Measurements from ENCODE around the gene OPCML. TPM values are rescaled to one million over a fixed set of nuclear protein-coding genes. Genes with fewer than 3 reads are reported as not detected.

OPCML gene
- total RNA-seq, 1 experiment from 2014 or later = 0.13 TPM

DNA sequence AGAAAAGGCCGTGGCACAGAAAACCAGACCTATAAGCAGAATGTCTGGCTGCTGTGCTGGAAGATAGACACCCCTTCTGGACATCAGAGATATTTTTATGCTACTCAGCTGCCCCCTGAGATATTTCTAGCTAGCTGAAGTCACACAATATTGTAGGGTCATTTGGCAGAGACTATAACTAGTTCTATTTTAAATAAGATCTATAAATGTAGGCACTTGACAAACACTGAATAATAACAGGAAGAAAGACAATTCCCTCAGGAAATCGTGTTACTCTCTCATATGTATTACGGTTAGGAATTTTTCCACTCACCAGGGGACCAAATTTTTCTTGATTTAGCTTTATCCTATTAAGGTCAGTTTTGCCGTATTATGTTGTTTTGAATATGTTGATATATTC lies 845.4 kb downstream of the OPCML start:
- H3K27me3 ChIP-seq (replicated peaks; ENCODE audit: insufficient read depth, low read depth, low read length, poor library complexity) = peaks cover 58% of the 10 kb centered on the region
- no peak for TF ChIP-seq EZH2 (IDR thresholded peaks at IDR 0.05; ENCODE audit: borderline replicate concordance, low read depth, low read length, poor library complexity, severe bottlenecking)
- TF ChIP-seq CTCF (conservative IDR thresholded peaks at IDR 0.05; ENCODE audit: low read depth, low read length) = no peak
- CTCF ChIA-PET = no interaction called here

DNA sequence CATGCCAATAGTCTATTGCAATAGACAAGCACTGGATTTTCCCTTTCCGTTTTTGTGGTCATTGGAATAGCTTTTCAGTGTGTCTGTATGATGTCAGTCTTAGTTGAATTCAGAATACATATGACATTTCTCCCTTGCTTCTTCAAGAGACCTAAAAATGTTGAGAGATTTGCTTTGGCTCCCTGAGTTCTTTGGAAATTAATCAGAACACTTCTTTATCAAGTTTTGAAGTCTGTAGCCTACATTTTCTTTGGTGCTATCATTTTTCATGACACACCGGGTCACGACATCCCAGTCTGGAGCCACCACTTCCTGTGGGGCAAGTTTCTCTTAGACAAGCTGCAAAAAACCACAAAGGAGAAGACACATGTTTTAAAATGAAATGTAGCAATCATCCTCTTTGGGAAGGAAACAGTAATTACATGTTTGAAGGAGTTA lies 847.1 kb downstream of the OPCML start:
- TF ChIP-seq CTCF (conservative IDR thresholded peaks at IDR 0.05; ENCODE audit: low read depth, low read length) = no peak
- TF ChIP-seq EZH2 (IDR thresholded peaks at IDR 0.05; ENCODE audit: borderline replicate concordance, low read depth, low read length, poor library complexity, severe bottlenecking) = no peak
- Histone ChIP-seq H3K36me3 (ENCODE audit: insufficient read depth, low read length, poor library complexity, severe bottlenecking) (no peaks in the 10 kb centered on the region), H3K4me1 (ENCODE audit: insufficient read depth, low read length, poor library complexity, severe bottlenecking) (peaks cover 16% of the 10 kb centered on the region), H3K27ac (ENCODE audit: low read depth, low read length, poor library complexity, severe bottlenecking) (no peak overlapping the region), H3K9me3 (ENCODE audit: low read depth, low read length, poor library complexity, severe bottlenecking) (no peaks in the 10 kb centered on the region), H3K27me3 (replicated peaks; ENCODE audit: insufficient read depth, low read depth, low read length, poor library complexity) (peaks cover 58% of the 10 kb centered on the region), H3K4me3 (ENCODE audit: low read depth, low read length, poor library complexity, severe bottlenecking) (no peak overlapping the region)
- intact Hi-C loops (cut with micrococcal nuclease; ENCODE audit: unreplicated experiment) = no loop called here
- peak; percentile 91 for DNase-seq (ENCODE audit: low spot score)
- CTCF ChIA-PET = no interaction called here
- no TSS peak for BruUV-seq (replicated peaks)
- POLR2A ChIA-PET (ENCODE audit: low non-redundant PET) = no interaction called here

More for the DNA sequence above, 845.4 kb downstream of the OPCML start:
- Histone ChIP-seq H3K27ac (ENCODE audit: low read depth, low read length, poor library complexity, severe bottlenecking) (no peak overlapping the region), H3K36me3 (ENCODE audit: insufficient read depth, low read length, poor library complexity, severe bottlenecking) (no peaks in the 10 kb centered on the region), H3K4me1 (ENCODE audit: insufficient read depth, low read length, poor library complexity, severe bottlenecking) (peaks cover 16% of the 10 kb centered on the region), H3K4me3 (ENCODE audit: low read depth, low read length, poor library complexity, severe bottlenecking) (no peak overlapping the region), H3K9me3 (ENCODE audit: low read depth, low read length, poor library complexity, severe bottlenecking) (peaks cover 5% of the 10 kb centered on the region)
- intact Hi-C loops (cut with micrococcal nuclease; ENCODE audit: unreplicated experiment) = no loop called here
- POLR2A ChIA-PET (ENCODE audit: low non-redundant PET) = no interaction called here
- DNase-seq (ENCODE audit: low spot score) = peak; percentile 77
- no TSS peak for BruUV-seq (replicated peaks)

- no peaks in the 10 kb centered on the region for H3K36me3 ChIP-seq (ENCODE audit: insufficient read depth, low read length, poor library complexity, severe bottlenecking)
- ChIA-PET POLR2A (ENCODE audit: low non-redundant PET) (no interaction called here), CTCF (no interaction called here)
- intact Hi-C loops (cut with micrococcal nuclease; ENCODE audit: unreplicated experiment) = no loop called here
- BruUV-seq (replicated peaks) = no TSS peak
- H3K27ac ChIP-seq (ENCODE audit: low read depth, low read length, poor library complexity, severe bottlenecking) = no peak overlapping the region
- H3K9me3 ChIP-seq (ENCODE audit: low read depth, low read length, poor library complexity, severe bottlenecking) = no peaks in the 10 kb centered on the region
- H3K4me1 ChIP-seq (ENCODE audit: insufficient read depth, low read length, poor library complexity, severe bottlenecking) = peaks cover 16% of the 10 kb centered on the region
- DNase-seq (ENCODE audit: low spot score) = no peak
- no peak for TF ChIP-seq EZH2 (IDR thresholded peaks at IDR 0.05; ENCODE audit: borderline replicate concordance, low read depth, low read length, poor library complexity, severe bottlenecking)
- TF ChIP-seq CTCF (conservative IDR thresholded peaks at IDR 0.05; ENCODE audit: low read depth, low read length) = no peak
- no peak overlapping the region for H3K4me3 ChIP-seq (ENCODE audit: low read depth, low read length, poor library complexity, severe bottlenecking)
- peaks cover 54% of the 10 kb centered on the region for H3K27me3 ChIP-seq (replicated peaks; ENCODE audit: insufficient read depth, low read depth, low read length, poor library complexity)
Observed at GRCh38 chr11:132683602-132684001, 848.7 kb downstream of the OPCML start.

Data from A673 (cell line).